Ishikawa (cell line): Measurements from ENCODE around the gene GYPC.

Source experiments
- CEBPB ChIP-seq: IDR thresholded peaks from 2 replicates; pipeline ENCODE4 v1.6.1; 2012
- CREB1 ChIP-seq: IDR thresholded peaks from 2 replicates; pipeline ENCODE4 v1.6.1; 2012; ENCODE audit warnings: low read depth
- EP300 ChIP-seq: IDR thresholded peaks from 2 replicates; pipeline ENCODE4 v1.6.1; 2012; ENCODE audit warnings: borderline replicate concordance
- MAX ChIP-seq: IDR thresholded peaks from 2 replicates; pipeline ENCODE4 v1.6.1; 2012
- RAD21 ChIP-seq: IDR thresholded peaks from 2 replicates; pipeline ENCODE4 v1.6.1; 2012; ENCODE audit warnings: low read depth
- TAF1 ChIP-seq: IDR thresholded peaks from 2 replicates; pipeline ENCODE4 v1.6.1; 2012; ENCODE audit warnings: low read depth, mild to moderate bottlenecking
- TEAD4 ChIP-seq: IDR thresholded peaks from 2 replicates; pipeline ENCODE4 v1.6.1; 2012
- USF1 ChIP-seq: IDR thresholded peaks from 2 replicates; pipeline ENCODE4 v1.6.1; 2012
- YY1 ChIP-seq: IDR thresholded peaks from 2 replicates; pipeline ENCODE4 v1.6.1; 2012; ENCODE audit warnings: low read depth
- ZBTB7A ChIP-seq: IDR thresholded peaks from 2 replicates; pipeline ENCODE4 v1.6.1; 2012; ENCODE audit warnings: low read depth

GRCh38 chr2:126627643-126628042 lies 28.3 kb upstream of the GYPC start:
- TF ChIP-seq EP300 (no peak), MAX (no peak), CREB1 (no peak), USF1 (no peak), CEBPB (no peak), YY1 (no peak), ZBTB7A (no peak), TAF1 (no peak), RAD21 (no peak), TEAD4 (no peak)
